Endothelial cell of umbilical vein (primary cell): ENCODE results near the gene BLOC1S2. TPM values are rescaled to one million over a fixed set of nuclear protein-coding genes. Genes with fewer than 3 reads are reported as not detected.

ENCODE experiments used
- BruUV-seq: library from RNA; stranded (reverse); fragments of 400-500 nt; replicated peaks from 2 replicates; lab custom pipeline; 2021; lab: Mats Ljungman, UMichigan
- CTCF ChIA-PET: fragments of 300-600, 350-600 bp; sonication (Branson Sonifier 250); formaldehyde crosslinking; loops from one replicate; lab custom pipeline; 2021; ENCODE audit warnings: antibody characterized with exemption, inconsistent platforms; lab: Charles Lee
- POLR2A ChIA-PET: fragments of 300-600, 350-600 bp; sonication (Branson Sonifier 250); formaldehyde crosslinking; loops from one replicate; lab custom pipeline; 2021; ENCODE audit warnings: antibody characterized with exemption, inconsistent platforms; lab: Charles Lee
- DNase-seq: peaks from one replicate; pipeline ENCODE4 v3.0.0-alpha.2; 2011; ENCODE audit warnings: low read depth, low spot score
- FAIRE-seq: peaks from 2 replicates; lab custom pipeline; 2011; peaks lifted over from hg19 to GRCh38; lab: Jason Lieb, UNC
- H2AFZ ChIP-seq: 2 replicates; pipeline ENCODE4 v1.6.0; 2012; ENCODE audit warnings: low read depth, low read length, control low read depth, inconsistent platforms
- H3K27ac ChIP-seq: 2 replicates; pipeline ENCODE4 v1.5.1; 2011; ENCODE audit warnings: low read depth, mild to moderate bottlenecking, control low read depth, low read length, moderate library complexity; ENCODE audit not compliant: insufficient read depth
- H3K27me3 ChIP-seq, 2 experiments: 2 replicates each; pipeline versions ENCODE4 v1.6.0 to v1.6.1; 2011; ENCODE audit warnings: low read length in 2 of 2, mixed read lengths in 1 of 2; ENCODE audit not compliant: control insufficient read depth in 2 of 2, insufficient read depth in 2 of 2
- H3K36me3 ChIP-seq, 2 experiments: 2 replicates in 1 of 2; 3 replicates in 1 of 2; pipeline ENCODE4 v1.5.1; 2011; ENCODE audit warnings: low read length in 2 of 2, mild to moderate bottlenecking in 1 of 2, moderate library complexity in 1 of 2; ENCODE audit not compliant: control insufficient read depth in 2 of 2, insufficient read depth in 2 of 2; ENCODE audit errors: extremely low read depth in 1 of 2
- H3K4me1 ChIP-seq: 3 replicates; pipeline ENCODE4 v1.5.1; 2011; ENCODE audit warnings: mild to moderate bottlenecking, low read length; ENCODE audit not compliant: control insufficient read depth, insufficient read depth; ENCODE audit errors: extremely low read depth
- H3K4me2 ChIP-seq: 2 replicates; pipeline ENCODE4 v1.6.1; 2011; ENCODE audit warnings: low read length, control low read depth, mixed read lengths; ENCODE audit not compliant: insufficient read depth
- H3K4me3 ChIP-seq, 3 experiments: fragments of 200-600 bp in 1 of 3; sonication (generic), shearing (Covaris generic) in 1 of 3; replicated peaks in 1 of 3; 2 replicates each; pipeline ENCODE4 v1.5.1; 2011 to 2016; ENCODE audit warnings: control low read depth in 3 of 3, low read length in 3 of 3, mild to moderate bottlenecking in 2 of 3, inconsistent platforms in 1 of 3, low read depth in 1 of 3, moderate library complexity in 1 of 3; ENCODE audit not compliant: insufficient read depth in 1 of 3
- H3K79me2 ChIP-seq: 2 replicates; pipeline ENCODE4 v1.6.0; 2012; ENCODE audit warnings: low read length, inconsistent platforms; ENCODE audit not compliant: control insufficient read depth, insufficient read depth
- H3K9ac ChIP-seq: replicated peaks from 2 replicates; pipeline ENCODE3; 2011; ENCODE audit warnings: low read length, control low read depth; ENCODE audit not compliant: insufficient read depth; ENCODE audit errors: extremely low read depth
- H3K9me1 ChIP-seq: replicated peaks from 3 replicates; pipeline ENCODE4 v1.6.0; 2011; ENCODE audit warnings: mild to moderate bottlenecking, low read length; ENCODE audit not compliant: control insufficient read depth, insufficient read depth; ENCODE audit errors: extremely low read depth
- H3K9me3 ChIP-seq: replicated peaks from 2 replicates; pipeline ENCODE4 v1.5.1; 2012; ENCODE audit warnings: low read length, inconsistent platforms; ENCODE audit not compliant: control insufficient read depth, insufficient read depth
- H4K20me1 ChIP-seq: replicated peaks from 2 replicates; pipeline ENCODE3; 2011; ENCODE audit warnings: mild to moderate bottlenecking, low read length; ENCODE audit not compliant: control insufficient read depth, insufficient read depth; ENCODE audit errors: extremely low read depth
- CTCF ChIP-seq, 2 donors: IDR thresholded peaks; 1 replicate in 1 of 2; 2 replicates in 1 of 2; pipeline ENCODE4 v1.5.1; 2011; ENCODE audit warnings: low read length in 2 of 2, mild to moderate bottlenecking in 2 of 2, moderate library complexity in 2 of 2, control low read depth in 1 of 2, inconsistent platforms in 1 of 2, low read depth in 1 of 2; ENCODE audit not compliant: insufficient read depth in 1 of 2; ENCODE audit errors: extremely low read depth in 1 of 2
- EZH2 ChIP-seq: IDR thresholded peaks from 2 replicates; pipeline ENCODE4 v1.6.1; 2012; ENCODE audit warnings: borderline replicate concordance, low read depth, mild to moderate bottlenecking, moderate library complexity, low read length, inconsistent platforms; ENCODE audit not compliant: severe bottlenecking
- GATA2 ChIP-seq: IDR thresholded peaks from 2 replicates; pipeline ENCODE4 v1.7.0; 2011; ENCODE audit warnings: low read depth, mild to moderate bottlenecking, moderate library complexity, mixed read lengths, low read length; ENCODE audit not compliant: insufficient read length, insufficient read depth
- JUN ChIP-seq: IDR thresholded peaks from 2 replicates; pipeline ENCODE4 v1.6.1; 2011; ENCODE audit warnings: borderline replicate concordance, low read depth; ENCODE audit not compliant: insufficient read length, insufficient read depth
- MYC ChIP-seq: IDR thresholded peaks from one replicate; pipeline ENCODE4 v1.6.1; 2011; ENCODE audit warnings: mild to moderate bottlenecking, low read depth, low read length
- dilution Hi-C: fragments of 300-500 bp; cut with MboI; formaldehyde crosslinking; loops from one replicate; pipeline ENCODE4 v1.15.0; 2019; ENCODE audit warnings: low sequenced_read_pairs; ENCODE audit not compliant: extremely low pct_ligation_motif_present
- intact Hi-C: fragments of 100-400 bp; cut with micrococcal nuclease; formaldehyde crosslinking; loops from one replicate; pipeline ENCODE4 v1.10.0; 2022
- polyA plus RNA-seq, 4 experiments: library from polyadenylated mRNA; depleted of rRNA in 3 of 4; stranded (reverse) in 3 of 4; unstranded in 1 of 4; fragments of >200 nt; gene quantifications; 2 replicates each; pipeline versions ENCODE4 v1.2.1 to v1.2.3, GENCODE V29; 2011 to 2012; ENCODE audit warnings: missing spikeins in 1 of 4
- total RNA-seq: library from RNA; stranded (reverse); gene quantifications from 2 replicates; pipeline ENCODE4 v1.2.3, GENCODE V29; 2021

BLOC1S2 gene
- total and polyA plus RNA-seq, 2 donors (not counting 3 experiments of a cell fraction or from before 2014, with no cell fraction given) = 18.7 to 45.9 TPM

- no peak for TF ChIP-seq CTCF (IDR thresholded peaks at IDR 0.05; ENCODE audit: extremely low read depth in 1 of 2, insufficient read depth in 1 of 2, low read depth in 1 of 2, low read length in 2 of 2)
- TF ChIP-seq JUN = no peak
- TF ChIP-seq GATA2 = no peak
- TF ChIP-seq EZH2 = no peak
- no peak for TF ChIP-seq MYC
- H3K9me3 ChIP-seq = no peaks in the 10 kb centered on the region
- no peak overlapping the region for H2AFZ ChIP-seq
- CTCF ChIA-PET = no interaction called here
- intact Hi-C loops = no loop called here
- H3K79me2 ChIP-seq = no peaks in the 10 kb centered on the region
- no peak overlapping the region for H3K9ac ChIP-seq
- no peak for DNase-seq
- POLR2A ChIA-PET = interaction anchor here (0.6 kb wide), 1 partner anchor 63 kb away, joined by 3 read pairs; no protein-coding TSS in a partner anchor
- BruUV-seq = no TSS peak
- no peak overlapping the region for H3K4me3 ChIP-seq
- H3K27me3 ChIP-seq = no peaks in the 10 kb centered on the region
- no peaks in the 10 kb centered on the region for H3K9me1 ChIP-seq
- H4K20me1 ChIP-seq = no peaks in the 10 kb centered on the region
- no peak overlapping the region for H3K4me2 ChIP-seq
- H3K4me1 ChIP-seq = no peaks in the 10 kb centered on the region
- peaks cover 14 to 18% of the 10 kb centered on the region in 2 experiments for H3K36me3 ChIP-seq
- H3K27ac ChIP-seq = no peak overlapping the region
- dilution Hi-C loops = no loop called here
- FAIRE-seq = no peak
Observed at GRCh38 chr10:100245484-100246220, 40.8 kb downstream of the BLOC1S2 start.
